ENCODE results near the gene TP53INP2.

GRCh38 chr20:34669094-34669493, 35.0 kb upstream of the TP53INP2 start:
- TF ChIP-seq CREM (IDR thresholded peaks at IDR 0.05; ENCODE audit: low read depth) (no peak), CBX2 (IDR thresholded peaks at IDR 0.05; ENCODE audit: insufficient read depth, low read length, poor library complexity, severe bottlenecking) (no peak), HDAC1 (IDR thresholded peaks at IDR 0.05) (no peak), ZBTB17 (CRISPR knock-in tag; IDR thresholded peaks at IDR 0.05) (no peak), PTRF (tag; IDR thresholded peaks at IDR 0.05) (no peak)
